ENCODE measurements around the gene HERPUD1. TPM values are rescaled to one million over a fixed set of nuclear protein-coding genes. Genes with fewer than 3 reads are reported as not detected.

Gene HERPUD1
- total RNA-seq, 1 experiment from 2014 or later = 28.9 TPM

DNA sequence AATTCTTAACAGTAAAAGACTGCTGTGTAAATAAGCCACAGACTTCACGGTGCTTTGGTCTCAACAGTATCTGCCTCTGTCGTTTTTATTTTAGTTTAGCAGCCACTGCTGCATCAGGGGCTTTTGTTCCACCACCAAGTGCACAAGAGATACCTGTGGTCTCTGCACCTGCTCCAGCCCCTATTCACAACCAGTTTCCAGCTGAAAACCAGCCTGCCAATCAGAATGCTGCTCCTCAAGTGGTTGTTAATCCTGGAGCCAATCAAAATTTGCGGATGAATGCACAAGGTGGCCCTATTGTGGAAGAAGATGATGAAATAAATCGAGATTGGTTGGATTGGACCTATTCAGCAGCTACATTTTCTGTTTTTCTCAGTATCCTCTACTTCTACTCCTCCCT lies 7.9 kb downstream of the HERPUD1 start:
- Histone ChIP-seq H2AFZ (ENCODE audit: low read length) (no peak overlapping the region), H3K56ac (ENCODE audit: insufficient read length, low read depth, low read length) (no peak overlapping the region), H3T11ph (ENCODE audit: low read length) (no peak overlapping the region), H3K4me1 (ENCODE audit: insufficient read depth, low read length) (no peaks in the 10 kb centered on the region), H3K27ac (ENCODE audit: insufficient read length, low read depth, low read length) (no peak overlapping the region), H2AK5ac (ENCODE audit: insufficient read length, low read length) (no peak overlapping the region), H3K9me3 (ENCODE audit: control insufficient read depth, low read depth, low read length) (no peaks in the 10 kb centered on the region), H3K23me2 (ENCODE audit: insufficient read length, low read depth, low read length, poor library complexity, severe bottlenecking) (no peaks in the 10 kb centered on the region), H3K79me2 (ENCODE audit: insufficient read depth, low read length) (no peaks in the 10 kb centered on the region), H2BK5ac (ENCODE audit: insufficient read length, low read length) (no peak overlapping the region), H2BK20ac (ENCODE audit: low read depth, low read length, poor library complexity, severe bottlenecking) (no peak overlapping the region), H3K14ac (ENCODE audit: insufficient read depth, low read length) (no peak overlapping the region), H3K23ac (ENCODE audit: insufficient read length, low read depth, low read length) (no peak overlapping the region), H3K4ac (ENCODE audit: low read depth, low read length) (no peak overlapping the region), H4K20me1 (ENCODE audit: control insufficient read depth, insufficient read depth, insufficient read length) (no peaks in the 10 kb centered on the region), H4K91ac (ENCODE audit: insufficient read length, low read depth, low read length) (no peak overlapping the region), H4K8ac (replicated peaks; ENCODE audit: insufficient read length, low read depth, low read length) (no peak overlapping the region), H2BK120ac (ENCODE audit: low read depth, low read length, poor library complexity, severe bottlenecking) (no peak overlapping the region), H4K5ac (ENCODE audit: insufficient read length, low read depth, low read length) (no peak overlapping the region), H3K27me3 (ENCODE audit: insufficient read depth, low read length) (no peaks in the 10 kb centered on the region), H3K9ac (ENCODE audit: extremely low read depth, insufficient read length, low read length) (no peak overlapping the region), H2BK12ac (ENCODE audit: insufficient read length, low read depth, low read length) (no peak overlapping the region), H3K18ac (ENCODE audit: insufficient read length, low read depth, low read length) (no peak overlapping the region), H3K79me1 (ENCODE audit: insufficient read depth, low read depth, low read length, poor library complexity, severe bottlenecking) (peaks cover 2% of the 10 kb centered on the region), H3K4me2 (ENCODE audit: insufficient read depth, insufficient read length, low read length) (no peak overlapping the region), H2BK15ac (ENCODE audit: low read depth, low read length) (no peak overlapping the region)
- Mint-ChIP-seq H3K9me3 (no peaks in the 10 kb centered on the region), H3K27ac (no peak overlapping the region; a peak in 2 of 7 replicates), H3K4me3 (no peak overlapping the region), H3K27me3 (ENCODE audit: low read depth) (no peaks in the 10 kb centered on the region), H3K36me3 (ENCODE audit: insufficient read depth in 1 of 3, low read depth in 3 of 3) (peaks cover 53 to 94% (median 76%) of the 10 kb centered on the region in 3 experiments), H3K4me1 (no peaks in the 10 kb centered on the region)
- TF ChIP-seq, protein P1, sequence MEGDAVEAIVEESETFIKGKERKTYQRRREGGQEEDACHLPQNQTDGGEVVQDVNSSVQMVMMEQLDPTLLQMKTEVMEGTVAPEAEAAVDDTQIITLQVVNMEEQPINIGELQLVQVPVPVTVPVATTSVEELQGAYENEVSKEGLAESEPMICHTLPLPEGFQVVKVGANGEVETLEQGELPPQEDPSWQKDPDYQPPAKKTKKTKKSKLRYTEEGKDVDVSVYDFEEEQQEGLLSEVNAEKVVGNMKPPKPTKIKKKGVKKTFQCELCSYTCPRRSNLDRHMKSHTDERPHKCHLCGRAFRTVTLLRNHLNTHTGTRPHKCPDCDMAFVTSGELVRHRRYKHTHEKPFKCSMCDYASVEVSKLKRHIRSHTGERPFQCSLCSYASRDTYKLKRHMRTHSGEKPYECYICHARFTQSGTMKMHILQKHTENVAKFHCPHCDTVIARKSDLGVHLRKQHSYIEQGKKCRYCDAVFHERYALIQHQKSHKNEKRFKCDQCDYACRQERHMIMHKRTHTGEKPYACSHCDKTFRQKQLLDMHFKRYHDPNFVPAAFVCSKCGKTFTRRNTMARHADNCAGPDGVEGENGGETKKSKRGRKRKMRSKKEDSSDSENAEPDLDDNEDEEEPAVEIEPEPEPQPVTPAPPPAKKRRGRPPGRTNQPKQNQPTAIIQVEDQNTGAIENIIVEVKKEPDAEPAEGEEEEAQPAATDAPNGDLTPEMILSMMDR (conservative IDR thresholded peaks at IDR 0.05) = no peak
- no CpG with 5 or more reads among the region's 4 CpGs for WGBS (ENCODE audit: extremely low coverage, insufficient read length, low lambda C conversion rate)
- DNase-seq = no peak

Data from H9 (cell line).